HG02973 (cell line): Measurements from ENCODE around the gene FAM83F.

ENCODE experiments used
- ATAC-seq: cut with Tn5 transposase; IDR thresholded peaks from one replicate; pipeline ENCODE4 v1.9.1; 2021; ENCODE audit warnings: moderate library complexity; ENCODE audit not compliant: unreplicated experiment

The FAM83F gene

DNA sequence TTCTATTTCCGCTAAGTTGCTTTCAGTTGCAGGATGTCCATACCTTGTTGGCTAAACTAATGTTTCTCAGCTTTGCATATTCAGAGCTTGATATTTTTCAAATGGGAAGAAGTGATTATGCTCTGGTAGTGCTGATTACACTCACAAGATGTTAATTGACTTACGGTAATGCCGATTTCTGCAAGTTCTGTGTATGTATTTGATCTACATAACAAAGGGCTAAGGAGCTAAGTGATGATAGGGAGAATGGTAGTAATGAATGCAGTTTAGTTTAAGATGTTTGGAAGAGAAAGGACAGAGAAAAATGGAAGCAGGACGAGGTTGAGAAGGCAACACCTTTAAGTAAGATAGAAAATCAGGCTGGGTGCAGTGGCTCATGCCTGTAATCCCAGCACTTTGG is 61.4 kb downstream of the FAM83F start:
- no peak for ATAC-seq

- ATAC-seq = no peak
Observed at GRCh38 chr22:40056559-40056958, 61.8 kb downstream of the FAM83F start.

DNA sequence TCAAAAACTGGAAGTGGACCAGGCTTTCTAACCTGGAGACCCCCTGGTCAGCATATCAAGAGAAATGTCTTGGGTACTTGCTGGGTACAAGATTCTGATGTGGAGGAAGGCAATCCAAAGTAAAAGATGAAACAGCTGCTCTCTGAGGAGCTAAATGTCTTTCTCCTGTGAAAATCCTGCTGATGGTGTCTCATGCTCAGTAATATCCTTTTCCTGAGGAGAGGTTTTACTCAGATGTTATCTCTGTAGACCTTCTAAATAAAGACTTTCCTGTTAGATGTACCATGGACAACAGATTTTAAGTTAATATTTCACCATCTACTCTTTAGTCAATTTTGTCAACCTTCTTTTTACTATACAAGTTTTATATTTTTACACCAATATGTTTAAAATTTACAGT is 62.9 kb downstream of the FAM83F start:
- ATAC-seq = no peak

DNA sequence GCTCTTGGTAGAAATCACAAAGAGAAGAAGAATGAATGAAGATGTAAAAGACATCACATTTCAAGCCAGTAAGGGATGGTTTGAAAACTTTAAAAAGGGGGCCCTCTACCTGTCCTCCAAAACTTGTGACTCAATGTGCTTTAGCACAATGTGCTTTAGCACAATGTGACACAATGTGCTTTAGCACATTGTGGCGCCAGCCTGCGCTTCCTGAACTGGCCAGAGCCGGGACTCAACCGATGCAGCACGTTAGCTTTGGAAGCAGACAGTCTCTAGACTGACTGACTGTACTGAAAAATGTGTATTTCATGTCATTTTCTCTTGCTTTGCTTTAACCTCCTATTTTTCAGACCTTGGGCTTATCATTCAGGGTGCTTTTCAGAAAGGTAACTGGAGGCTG is 63.5 kb downstream of the FAM83F start:
- ATAC-seq = no peak

DNA sequence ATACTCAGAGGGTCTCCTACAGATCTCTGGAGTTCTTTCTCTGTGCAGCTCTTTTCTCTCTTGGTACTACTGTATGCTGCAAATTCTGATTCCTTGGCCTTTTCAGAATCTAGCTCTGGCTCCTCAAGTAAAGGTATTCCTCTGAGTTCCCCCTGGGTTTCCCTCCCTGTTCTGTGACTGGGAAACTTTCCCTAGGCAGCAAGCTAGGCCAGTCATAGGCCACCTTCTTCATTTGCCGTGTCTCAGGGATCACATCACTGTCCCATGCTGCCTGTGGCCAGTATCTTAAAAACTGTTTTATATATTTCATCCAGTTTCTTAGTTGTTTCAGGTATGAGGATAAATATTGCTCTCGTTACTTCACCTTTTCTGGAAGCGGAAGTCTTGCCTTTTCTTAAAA is 71.2 kb downstream of the FAM83F start:
- no peak for ATAC-seq

GRCh38 chr22:40067639-40068038 is 72.9 kb downstream of the FAM83F start:
- no peak for ATAC-seq

GRCh38 chr22:40070701-40071100 is 75.9 kb downstream of the FAM83F start:
- ATAC-seq = no peak

DNA sequence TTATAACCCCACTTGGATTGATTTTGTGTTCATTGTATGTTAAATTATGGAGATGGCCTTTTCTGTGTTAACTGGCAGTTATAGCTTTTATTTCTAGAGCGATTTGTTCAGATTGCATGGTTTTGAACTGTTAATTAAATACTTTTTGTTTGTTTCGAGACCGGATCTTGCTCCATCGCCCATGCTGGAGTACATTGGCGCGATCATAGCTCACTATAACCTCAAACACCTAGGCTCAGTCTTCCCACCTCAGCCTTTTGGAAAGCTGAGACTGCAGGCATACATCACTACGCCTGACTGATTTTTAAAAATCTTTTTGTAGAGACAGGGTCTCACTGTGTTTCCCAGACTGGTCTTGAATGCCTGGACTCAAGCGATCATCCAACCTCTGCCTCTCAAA is 77.0 kb downstream of the FAM83F start:
- ATAC-seq = no peak

GRCh38 chr22:40076702-40077645 is 82.2 kb downstream of the FAM83F start:
- ATAC-seq = no peak

GRCh38 chr22:40077646-40078016 is 82.9 kb downstream of the FAM83F start:
- no peak for ATAC-seq

- ATAC-seq = no peak
Observed at GRCh38 chr22:40081662-40082061, 86.9 kb downstream of the FAM83F start.

- ATAC-seq = no peak
Observed at GRCh38 chr22:40082184-40082583, 87.4 kb downstream of the FAM83F start.

DNA sequence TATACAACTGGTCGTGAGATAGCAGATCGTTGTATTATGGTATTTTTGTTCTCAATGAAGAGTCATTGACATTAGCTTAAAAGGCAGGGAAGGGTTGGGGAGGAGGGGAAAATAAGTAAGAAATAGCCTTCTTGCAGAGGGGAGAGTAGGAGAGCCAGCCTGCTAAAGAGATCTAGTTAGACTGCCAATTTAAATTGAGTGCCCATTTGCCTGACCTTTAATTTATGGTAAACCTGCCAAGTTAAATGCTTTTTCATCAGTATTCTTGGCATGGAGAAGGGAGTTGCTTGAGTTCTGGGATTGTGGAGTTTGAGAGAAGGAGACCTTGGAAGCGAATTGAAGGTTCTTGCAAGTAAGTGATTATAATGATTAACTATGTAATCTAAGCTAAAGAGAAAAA is 89.0 kb downstream of the FAM83F start:
- ATAC-seq = no peak

DNA sequence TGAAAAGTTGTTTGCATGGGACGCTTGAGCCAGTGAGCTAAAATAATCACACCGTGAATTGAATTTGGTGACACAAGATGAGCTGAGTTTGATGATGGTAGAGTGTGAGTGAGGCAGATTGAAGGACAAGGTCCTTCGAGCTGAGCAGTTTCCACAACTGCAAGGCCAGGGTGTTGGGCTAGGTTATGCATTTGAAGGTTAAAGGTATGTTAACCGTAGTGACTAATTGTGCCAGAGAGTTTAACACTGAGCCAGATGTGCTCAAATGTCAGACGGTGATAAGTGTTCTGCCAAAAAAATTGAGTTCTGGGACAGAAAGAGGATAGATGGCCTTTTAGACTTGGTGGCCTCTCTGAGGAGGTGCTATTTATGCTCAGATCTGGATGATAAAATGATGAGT is 89.5 kb downstream of the FAM83F start:
- no peak for ATAC-seq

- no peak for ATAC-seq
Observed at GRCh38 chr22:40088818-40089217, 94.1 kb downstream of the FAM83F start.
